ENCODE data around the gene NFAM1. TPM values are rescaled to one million over a fixed set of nuclear protein-coding genes. Genes with fewer than 3 reads are reported as not detected.

Gene NFAM1
- polyA plus RNA-seq, 4 donors = 0.22 to 1.9 (median 0.98) TPM

GRCh38 chr22:42372976-42373375 lies 59.2 kb downstream of the NFAM1 start:
- H3K27me3 ChIP-seq (ENCODE audit: control insufficient read depth in 3 of 3, insufficient read depth in 3 of 3, low read length in 3 of 3) = peaks cover under 1 to 10% (median 6%) of the 10 kb centered on the region in 3 donors
- no peak for DNase-seq
- H3K27ac ChIP-seq (ENCODE audit: low read depth in 1 of 3, low read length in 2 of 3) = no peak overlapping the region
- no peak overlapping the region for H3K4me3 ChIP-seq (ENCODE audit: low read depth in 1 of 3, low read length in 3 of 3)
- H3K36me3 ChIP-seq (ENCODE audit: control insufficient read depth in 3 of 3, insufficient read depth in 2 of 3, low read depth in 1 of 3, low read length in 3 of 3) = no peaks in the 10 kb centered on the region
- H3K4me1 ChIP-seq (ENCODE audit: control insufficient read depth in 3 of 3, insufficient read depth in 2 of 3, low read depth in 1 of 3, low read length in 2 of 3) = peaks cover 0 to 37% (median 0%) of the 10 kb centered on the region in 3 donors
- WGBS, 3 donors = 83 to 87% (median 85%) methylated on average over 7 of the region's 7 CpGs
- peaks cover 0 to 5% of the 10 kb centered on the region in 2 donors for H3K9me3 ChIP-seq (ENCODE audit: control insufficient read depth in 2 of 2, insufficient read depth in 1 of 2, low read depth in 1 of 2, low read length in 1 of 2)
- FAIRE-seq = no peak

- Histone ChIP-seq H3K4me3 (ENCODE audit: low read depth in 1 of 3, low read length in 3 of 3) (no peak overlapping the region), H3K9me3 (ENCODE audit: control insufficient read depth in 2 of 2, insufficient read depth in 1 of 2, low read depth in 1 of 2, low read length in 1 of 2) (peaks cover 0 to 5% of the 10 kb centered on the region in 2 donors), H3K27ac (ENCODE audit: low read depth in 1 of 3, low read length in 2 of 3) (no peak overlapping the region), H3K4me1 (ENCODE audit: control insufficient read depth in 3 of 3, insufficient read depth in 2 of 3, low read depth in 1 of 3, low read length in 2 of 3) (peaks cover 0 to 31% (median 0%) of the 10 kb centered on the region in 3 donors), H3K36me3 (ENCODE audit: control insufficient read depth in 3 of 3, insufficient read depth in 2 of 3, low read depth in 1 of 3, low read length in 3 of 3) (no peaks in the 10 kb centered on the region), H3K27me3 (ENCODE audit: control insufficient read depth in 3 of 3, insufficient read depth in 3 of 3, low read length in 3 of 3) (peaks cover 6 to 25% (median 8%) of the 10 kb centered on the region in 3 donors)
- FAIRE-seq (no peak), DNase-seq (no peak)
- 69 to 74% (median 71%) methylated on average over 3 of the region's 3 CpGs for WGBS, 3 donors
Observed at GRCh38 chr22:42371501-42371900, 60.7 kb downstream of the NFAM1 start.

GRCh38 chr22:42371099-42371498 lies 61.1 kb downstream of the NFAM1 start:
- no peak for FAIRE-seq
- Histone ChIP-seq H3K4me3 (ENCODE audit: low read depth in 1 of 3, low read length in 3 of 3) (no peak overlapping the region), H3K4me1 (ENCODE audit: control insufficient read depth in 3 of 3, insufficient read depth in 2 of 3, low read depth in 1 of 3, low read length in 2 of 3) (peaks cover 0 to 27% (median 0%) of the 10 kb centered on the region in 3 donors), H3K9me3 (ENCODE audit: control insufficient read depth in 2 of 2, insufficient read depth in 1 of 2, low read depth in 1 of 2, low read length in 1 of 2) (peaks cover 0 to 5% of the 10 kb centered on the region in 2 donors), H3K27ac (ENCODE audit: low read depth in 1 of 3, low read length in 2 of 3) (no peak overlapping the region), H3K27me3 (ENCODE audit: control insufficient read depth in 3 of 3, insufficient read depth in 3 of 3, low read length in 3 of 3) (peaks cover 6 to 29% (median 8%) of the 10 kb centered on the region in 3 donors), H3K36me3 (ENCODE audit: control insufficient read depth in 3 of 3, insufficient read depth in 2 of 3, low read depth in 1 of 3, low read length in 3 of 3) (no peaks in the 10 kb centered on the region)
- DNase-seq = no peak
- WGBS, 3 donors = 85 to 91% (median 89%) methylated on average over 4 of the region's 4 CpGs

- H3K9me3 ChIP-seq (ENCODE audit: control insufficient read depth in 2 of 2, insufficient read depth in 1 of 2, low read depth in 1 of 2, low read length in 1 of 2) = peaks cover 0 to under 1% of the 10 kb centered on the region in 2 donors
- H3K27ac ChIP-seq (ENCODE audit: low read depth in 1 of 3, low read length in 2 of 3) = peak overlapping the region in 2 of 3 donors; percentile 28 to 68
- H3K4me3 ChIP-seq (ENCODE audit: low read depth in 1 of 3, low read length in 3 of 3) = peak overlapping the region; percentile 28 to 67 (median 65)
- DNase-seq (peak; percentile 91 to 96), FAIRE-seq (no peak)
- peaks cover 6 to 43% (median 8%) of the 10 kb centered on the region in 3 donors for H3K27me3 ChIP-seq (ENCODE audit: control insufficient read depth in 3 of 3, insufficient read depth in 3 of 3, low read length in 3 of 3)
- peaks cover 0 to 32% (median 0%) of the 10 kb centered on the region in 3 donors for H3K4me1 ChIP-seq (ENCODE audit: control insufficient read depth in 3 of 3, insufficient read depth in 2 of 3, low read depth in 1 of 3, low read length in 2 of 3)
- WGBS, 3 donors = 6 to 8% (median 7%) methylated on average over 28 to 42 of the region's 42 CpGs
- no peaks in the 10 kb centered on the region for H3K36me3 ChIP-seq (ENCODE audit: control insufficient read depth in 3 of 3, insufficient read depth in 2 of 3, low read depth in 1 of 3, low read length in 3 of 3)
Observed at GRCh38 chr22:42369250-42370041, 62.8 kb downstream of the NFAM1 start.

- Histone ChIP-seq H3K9me3 (ENCODE audit: control insufficient read depth in 2 of 2, insufficient read depth in 1 of 2, low read depth in 1 of 2, low read length in 1 of 2) (no peaks in the 10 kb centered on the region), H3K27me3 (ENCODE audit: control insufficient read depth in 3 of 3, insufficient read depth in 3 of 3, low read length in 3 of 3) (peaks cover 6 to 44% (median 8%) of the 10 kb centered on the region in 3 donors), H3K4me3 (ENCODE audit: low read depth in 1 of 3, low read length in 3 of 3) (peak overlapping the region; percentile 28 to 65 (median 53)), H3K36me3 (ENCODE audit: control insufficient read depth in 3 of 3, insufficient read depth in 2 of 3, low read depth in 1 of 3, low read length in 3 of 3) (no peaks in the 10 kb centered on the region), H3K27ac (ENCODE audit: low read depth in 1 of 3, low read length in 2 of 3) (no peak overlapping the region), H3K4me1 (ENCODE audit: control insufficient read depth in 3 of 3, insufficient read depth in 2 of 3, low read depth in 1 of 3, low read length in 2 of 3) (peaks cover 0 to 32% (median 0%) of the 10 kb centered on the region in 3 donors)
- FAIRE-seq (no peak), DNase-seq (peak; percentile 17 to 54)
- WGBS, 3 donors = 0 to 1% (median 0%) methylated on average over 79 to 86 of the region's 86 CpGs
Observed at GRCh38 chr22:42368379-42369249, 63.6 kb downstream of the NFAM1 start.

- no peaks in the 10 kb centered on the region for H3K36me3 ChIP-seq (ENCODE audit: control insufficient read depth in 3 of 3, insufficient read depth in 2 of 3, low read depth in 1 of 3, low read length in 3 of 3)
- WGBS, 3 donors = 6 to 10% (median 10%) methylated on average over 11 of the region's 11 CpGs
- peaks cover 0 to 32% (median 0%) of the 10 kb centered on the region in 3 donors for H3K4me1 ChIP-seq (ENCODE audit: control insufficient read depth in 3 of 3, insufficient read depth in 2 of 3, low read depth in 1 of 3, low read length in 2 of 3)
- H3K9me3 ChIP-seq (ENCODE audit: control insufficient read depth in 2 of 2, insufficient read depth in 1 of 2, low read depth in 1 of 2, low read length in 1 of 2) = no peaks in the 10 kb centered on the region
- DNase-seq (no peak), FAIRE-seq (no peak)
- no peak overlapping the region for H3K27ac ChIP-seq (ENCODE audit: low read depth in 1 of 3, low read length in 2 of 3)
- peaks cover 6 to 44% (median 8%) of the 10 kb centered on the region in 3 donors for H3K27me3 ChIP-seq (ENCODE audit: control insufficient read depth in 3 of 3, insufficient read depth in 3 of 3, low read length in 3 of 3)
- H3K4me3 ChIP-seq (ENCODE audit: low read depth in 1 of 3, low read length in 3 of 3) = peak overlapping the region in 2 of 3 donors; percentile 53 to 65
Observed at GRCh38 chr22:42367980-42368378, 64.2 kb downstream of the NFAM1 start.

- FAIRE-seq (no peak), DNase-seq (no peak)
- H3K36me3 ChIP-seq (ENCODE audit: control insufficient read depth in 3 of 3, insufficient read depth in 2 of 3, low read depth in 1 of 3, low read length in 3 of 3) = peaks cover 0 to 2% (median 0%) of the 10 kb centered on the region in 3 donors
- H3K9me3 ChIP-seq (ENCODE audit: control insufficient read depth in 2 of 2, insufficient read depth in 1 of 2, low read depth in 1 of 2, low read length in 1 of 2) = no peaks in the 10 kb centered on the region
- H3K4me1 ChIP-seq (ENCODE audit: control insufficient read depth in 3 of 3, insufficient read depth in 2 of 3, low read depth in 1 of 3, low read length in 2 of 3) = peaks cover 0 to 32% (median 0%) of the 10 kb centered on the region in 3 donors
- 71 to 76% (median 74%) methylated on average over 8 of the region's 8 CpGs for WGBS, 3 donors
- peaks cover 6 to 44% (median 8%) of the 10 kb centered on the region in 3 donors for H3K27me3 ChIP-seq (ENCODE audit: control insufficient read depth in 3 of 3, insufficient read depth in 3 of 3, low read length in 3 of 3)
- no peak overlapping the region for H3K4me3 ChIP-seq (ENCODE audit: low read depth in 1 of 3, low read length in 3 of 3)
- no peak overlapping the region for H3K27ac ChIP-seq (ENCODE audit: low read depth in 1 of 3, low read length in 2 of 3)
Observed at GRCh38 chr22:42366806-42367581, 65.2 kb downstream of the NFAM1 start.

All from small intestine (tissue), 7 donors.